Dedifferentiated amniotic fluid mesenchymal stem cell (primary cell): ENCODE data around the gene IFITM2.
"Not testable (repeated sequence)": the region's sequence is repeated elsewhere in the genome, so short reads cannot be mapped to it uniquely, and the experiment has no call there.

Experiments
- DNase-seq: peaks from one replicate; pipeline ENCODE4 v3.0.0-alpha.2; 2016; ENCODE audit errors: extremely low spot score

Gene IFITM2

GRCh38 chr11:342328-342727 lies 34.7 kb downstream of the IFITM2 start:
- DNase-seq: no peak

GRCh38 chr11:344836-345578 lies 37.4 kb downstream of the IFITM2 start:
- no peak for DNase-seq

GRCh38 chr11:346529-346928 lies 38.9 kb downstream of the IFITM2 start:
- DNase-seq: no peak

GRCh38 chr11:349270-349954 lies 41.8 kb downstream of the IFITM2 start:
- not testable (repeated sequence) for DNase-seq

- not testable (repeated sequence) for DNase-seq
These were observed 42.6 kb downstream of the IFITM2 start for GRCh38 chr11:350033-350722.

GRCh38 chr11:350723-351255 lies 43.2 kb downstream of the IFITM2 start:
- DNase-seq: no peak

GRCh38 chr11:351411-351810 lies 43.8 kb downstream of the IFITM2 start:
- DNase-seq: no peak

GRCh38 chr11:352456-353031 lies 44.9 kb downstream of the IFITM2 start:
- DNase-seq: no peak

- DNase-seq: peak; percentile 90
These were observed 45.7 kb downstream of the IFITM2 start for GRCh38 chr11:353179-353873.

GRCh38 chr11:355581-356458 lies 48.2 kb downstream of the IFITM2 start:
- DNase-seq: peak; percentile 89

- DNase-seq: no peak
These were observed 49.0 kb downstream of the IFITM2 start for GRCh38 chr11:356610-357009.

GRCh38 chr11:357582-357981 lies 50.0 kb downstream of the IFITM2 start:
- no peak for DNase-seq

- DNase-seq: no peak
These were observed 50.6 kb downstream of the IFITM2 start for GRCh38 chr11:358129-358800.
